Measurements from ENCODE around the gene ILKAP. TPM values are rescaled to one million over a fixed set of nuclear protein-coding genes. Genes with fewer than 3 reads are reported as not detected.

ILKAP gene
- total RNA-seq = 19.4 TPM
- polyA plus RNA-seq (ENCODE audit: insufficient read depth in 1 of 8, insufficient read length in 8 of 8, low replicate concordance in 1 of 8) = 10 to 100 TPM; 30.9 to 43.8 (median 35.0) TPM
- long read RNA-seq, donor 1, partial matches to known transcripts = 0 of 3 reads
- long read RNA-seq, donor 1, other reads (novel, unspliced or antisense) = 0 of 3 reads
- long read RNA-seq, donor 2, partial matches to known transcripts = 0 of 2 reads
- long read RNA-seq, donor 2, other reads (novel, unspliced or antisense) = 0 of 2 reads
- long read RNA-seq, donor 3, transcript ILKAP-201 (12 exons, 1,490 nt) = major isoform, 7 of 12 reads
- long read RNA-seq, donor 3, partial matches to known transcripts = 5 of 12 reads
- long read RNA-seq, donor 3, other reads (novel, unspliced or antisense) = 0 of 12 reads
- long read RNA-seq, donor 4, transcript ILKAP-201 (12 exons, 1,490 nt) = major isoform, 8 of 10 reads
- long read RNA-seq, donor 4, partial matches to known transcripts = 0 of 10 reads
- long read RNA-seq, donor 4, other reads (novel, unspliced or antisense) = 0 of 10 reads
- long read RNA-seq, donor 5, transcript ILKAP-201 (12 exons, 1,490 nt) = major isoform, 28 of 29 reads
- long read RNA-seq, donor 5, partial matches to known transcripts = 0 of 29 reads
- long read RNA-seq, donor 5, other reads (novel, unspliced or antisense) = 0 of 29 reads
- long read RNA-seq, donor 6, transcript ILKAP-201 (12 exons, 1,490 nt) = major isoform, 22 of 29 reads
- long read RNA-seq, donor 6, partial matches to known transcripts = 0 of 29 reads
- long read RNA-seq, donor 6, other reads (novel, unspliced or antisense) = 0 of 29 reads
- long read RNA-seq, donor 7, transcript ILKAP-201 (12 exons, 1,490 nt) = major isoform, 14 of 14 reads
- long read RNA-seq, donor 7, partial matches to known transcripts = 0 of 14 reads
- long read RNA-seq, donor 7, other reads (novel, unspliced or antisense) = 0 of 14 reads
- long read RNA-seq, donor 8, transcript ILKAP-201 (12 exons, 1,490 nt) = major isoform, 5 of 7 reads
- long read RNA-seq, donor 8, partial matches to known transcripts = 0 of 7 reads
- long read RNA-seq, donor 8, other reads (novel, unspliced or antisense) = 0 of 7 reads
- long read RNA-seq, donor 9, transcript ILKAP-201 (12 exons, 1,490 nt) = major isoform, 9 of 11 reads
- long read RNA-seq, donor 9, partial matches to known transcripts = 0 of 11 reads
- long read RNA-seq, donor 9, other reads (novel, unspliced or antisense) = 0 of 11 reads
- long read RNA-seq, donor 10, transcript ILKAP-201 (12 exons, 1,490 nt) = major isoform, 14 of 16 reads
- long read RNA-seq, donor 10, partial matches to known transcripts = 0 of 16 reads
- long read RNA-seq, donor 10, other reads (novel, unspliced or antisense) = 0 of 16 reads
- long read RNA-seq, donor 11, transcript ILKAP-201 (12 exons, 1,490 nt) = major isoform, 8 of 8 reads
- long read RNA-seq, donor 11, partial matches to known transcripts = 0 of 8 reads
- long read RNA-seq, donor 11, other reads (novel, unspliced or antisense) = 0 of 8 reads

- WGBS (ENCODE audit: insufficient coverage) = under 1% methylated on average over 121 of the region's 126 CpGs
- Histone ChIP-seq H3K36me3 (ENCODE audit: control insufficient read depth, insufficient read depth, low read length) (peaks cover 5% of the 10 kb centered on the region), H3K4me1 (ENCODE audit: control insufficient read depth, insufficient read depth, low read length) (peaks cover 22% of the 10 kb centered on the region), H3K27ac (ENCODE audit: low read length) (peak within 1 kb of the TSS; percentile 88), H3K4me3 (ENCODE audit: low read length) (peak within 1 kb of the TSS; percentile 57), H3K9me3 (replicated peaks; ENCODE audit: control insufficient read depth, low read depth, low read length) (no peaks in the 10 kb centered on the region), H3K27me3 (ENCODE audit: control insufficient read depth, insufficient read depth, low read length) (no peaks in the 10 kb centered on the region)
- DNase-seq = peak; percentile 93
Observed at GRCh38 chr2:238203094-238203972, at the start of gene ILKAP. ILKAP (minus strand) TSS chr2:238203695; CDS start chr2:238203553, 142 bp downstream.

- Histone ChIP-seq H3K4me3 (ENCODE audit: low read length) (no peak overlapping the region), H3K36me3 (ENCODE audit: control insufficient read depth, insufficient read depth, low read length) (peaks cover 73% of the 10 kb centered on the region), H3K9me3 (replicated peaks; ENCODE audit: control insufficient read depth, low read depth, low read length) (no peaks in the 10 kb centered on the region), H3K4me1 (ENCODE audit: control insufficient read depth, insufficient read depth, low read length) (peaks cover 39% of the 10 kb centered on the region), H3K27ac (ENCODE audit: low read length) (no peak overlapping the region), H3K27me3 (ENCODE audit: control insufficient read depth, insufficient read depth, low read length) (no peaks in the 10 kb centered on the region)
- WGBS (ENCODE audit: insufficient coverage) = 92% methylated on average over 35 of the region's 35 CpGs
- no peak for DNase-seq
Observed at GRCh38 chr2:238252766-238253630, 49.5 kb upstream of the ILKAP start.

GRCh38 chr2:238251986-238252385 is 48.5 kb upstream of the ILKAP start:
- H3K36me3 ChIP-seq (ENCODE audit: control insufficient read depth, insufficient read depth, low read length) = peaks cover 78% of the 10 kb centered on the region
- no peaks in the 10 kb centered on the region for H3K9me3 ChIP-seq (replicated peaks; ENCODE audit: control insufficient read depth, low read depth, low read length)
- no peak for DNase-seq
- peaks cover 46% of the 10 kb centered on the region for H3K4me1 ChIP-seq (ENCODE audit: control insufficient read depth, insufficient read depth, low read length)
- H3K27ac ChIP-seq (ENCODE audit: low read length) = no peak overlapping the region
- 90% methylated on average over 8 of the region's 11 CpGs for WGBS (ENCODE audit: insufficient coverage)
- no peaks in the 10 kb centered on the region for H3K27me3 ChIP-seq (ENCODE audit: control insufficient read depth, insufficient read depth, low read length)
- H3K4me3 ChIP-seq (ENCODE audit: low read length) = no peak overlapping the region

GRCh38 chr2:238251331-238251730 is 47.8 kb upstream of the ILKAP start:
- Histone ChIP-seq H3K36me3 (ENCODE audit: control insufficient read depth, insufficient read depth, low read length) (peaks cover 76% of the 10 kb centered on the region), H3K4me3 (ENCODE audit: low read length) (no peak overlapping the region), H3K27me3 (ENCODE audit: control insufficient read depth, insufficient read depth, low read length) (no peaks in the 10 kb centered on the region), H3K27ac (ENCODE audit: low read length) (no peak overlapping the region), H3K9me3 (replicated peaks; ENCODE audit: control insufficient read depth, low read depth, low read length) (no peaks in the 10 kb centered on the region), H3K4me1 (ENCODE audit: control insufficient read depth, insufficient read depth, low read length) (peaks cover 43% of the 10 kb centered on the region)
- DNase-seq = no peak
- WGBS (ENCODE audit: insufficient coverage) = 93% methylated on average over 10 of the region's 12 CpGs

- Histone ChIP-seq H3K27ac (ENCODE audit: low read length) (no peak overlapping the region), H3K27me3 (ENCODE audit: control insufficient read depth, insufficient read depth, low read length) (no peaks in the 10 kb centered on the region), H3K9me3 (replicated peaks; ENCODE audit: control insufficient read depth, low read depth, low read length) (no peaks in the 10 kb centered on the region), H3K4me1 (ENCODE audit: control insufficient read depth, insufficient read depth, low read length) (peaks cover 39% of the 10 kb centered on the region), H3K36me3 (ENCODE audit: control insufficient read depth, insufficient read depth, low read length) (peaks cover 74% of the 10 kb centered on the region), H3K4me3 (ENCODE audit: low read length) (no peak overlapping the region)
- no peak for DNase-seq
- 85% methylated on average over 2 of the region's 7 CpGs for WGBS (ENCODE audit: insufficient coverage)
Observed at GRCh38 chr2:238250896-238251295, 47.4 kb upstream of the ILKAP start.

- Histone ChIP-seq H3K36me3 (ENCODE audit: control insufficient read depth, insufficient read depth, low read length) (peaks cover 57% of the 10 kb centered on the region), H3K27me3 (ENCODE audit: control insufficient read depth, insufficient read depth, low read length) (no peaks in the 10 kb centered on the region), H3K9me3 (replicated peaks; ENCODE audit: control insufficient read depth, low read depth, low read length) (no peaks in the 10 kb centered on the region), H3K4me1 (ENCODE audit: control insufficient read depth, insufficient read depth, low read length) (peaks cover 29% of the 10 kb centered on the region), H3K27ac (ENCODE audit: low read length) (peak overlapping the region; percentile 29), H3K4me3 (ENCODE audit: low read length) (no peak overlapping the region)
- 60% methylated on average over 6 of the region's 10 CpGs for WGBS (ENCODE audit: insufficient coverage)
- no peak for DNase-seq
Observed at GRCh38 chr2:238247841-238248453, 44.5 kb upstream of the ILKAP start.

- Histone ChIP-seq H3K27ac (ENCODE audit: low read length) (peak overlapping the region; percentile 47), H3K4me1 (ENCODE audit: control insufficient read depth, insufficient read depth, low read length) (peaks cover 36% of the 10 kb centered on the region), H3K4me3 (ENCODE audit: low read length) (no peak overlapping the region), H3K27me3 (ENCODE audit: control insufficient read depth, insufficient read depth, low read length) (no peaks in the 10 kb centered on the region), H3K36me3 (ENCODE audit: control insufficient read depth, insufficient read depth, low read length) (peaks cover 50% of the 10 kb centered on the region), H3K9me3 (replicated peaks; ENCODE audit: control insufficient read depth, low read depth, low read length) (no peaks in the 10 kb centered on the region)
- DNase-seq = no peak
- 83% methylated on average over 11 of the region's 13 CpGs for WGBS (ENCODE audit: insufficient coverage)
Observed at GRCh38 chr2:238247002-238247822, 43.7 kb upstream of the ILKAP start.
